DND-41 (cell line): ENCODE results near the gene TAOK3.

Experiments used
- EZH2 ChIP-seq: IDR thresholded peaks from 3 replicates; pipeline ENCODE4 v1.6.1; 2012; ENCODE audit warnings: borderline replicate concordance, low read depth, mild to moderate bottlenecking, moderate library complexity, low read length, inconsistent platforms; ENCODE audit not compliant: severe bottlenecking
- TF ChIP-seq, protein P1 (sequence below): IDR thresholded peaks from 2 replicates; pipeline ENCODE4 v1.5.1; 2012; ENCODE audit warnings: borderline replicate concordance, low read length, moderate library complexity, mild to moderate bottlenecking; ENCODE audit not compliant: poor library complexity, severe bottlenecking; ENCODE audit errors: extremely low read depth

GRCh38 chr12:118342090-118342489 is 30.6 kb downstream of the TAOK3 start:
- no peak for TF ChIP-seq EZH2
- TF ChIP-seq, protein P1, sequence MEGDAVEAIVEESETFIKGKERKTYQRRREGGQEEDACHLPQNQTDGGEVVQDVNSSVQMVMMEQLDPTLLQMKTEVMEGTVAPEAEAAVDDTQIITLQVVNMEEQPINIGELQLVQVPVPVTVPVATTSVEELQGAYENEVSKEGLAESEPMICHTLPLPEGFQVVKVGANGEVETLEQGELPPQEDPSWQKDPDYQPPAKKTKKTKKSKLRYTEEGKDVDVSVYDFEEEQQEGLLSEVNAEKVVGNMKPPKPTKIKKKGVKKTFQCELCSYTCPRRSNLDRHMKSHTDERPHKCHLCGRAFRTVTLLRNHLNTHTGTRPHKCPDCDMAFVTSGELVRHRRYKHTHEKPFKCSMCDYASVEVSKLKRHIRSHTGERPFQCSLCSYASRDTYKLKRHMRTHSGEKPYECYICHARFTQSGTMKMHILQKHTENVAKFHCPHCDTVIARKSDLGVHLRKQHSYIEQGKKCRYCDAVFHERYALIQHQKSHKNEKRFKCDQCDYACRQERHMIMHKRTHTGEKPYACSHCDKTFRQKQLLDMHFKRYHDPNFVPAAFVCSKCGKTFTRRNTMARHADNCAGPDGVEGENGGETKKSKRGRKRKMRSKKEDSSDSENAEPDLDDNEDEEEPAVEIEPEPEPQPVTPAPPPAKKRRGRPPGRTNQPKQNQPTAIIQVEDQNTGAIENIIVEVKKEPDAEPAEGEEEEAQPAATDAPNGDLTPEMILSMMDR: no peak
